ENCODE results near the gene NT5C.
"Not testable (repeated sequence)": the region's sequence is repeated elsewhere in the genome, so short reads cannot be mapped to it uniquely, and the experiment has no call there.

Gene NT5C

DNA sequence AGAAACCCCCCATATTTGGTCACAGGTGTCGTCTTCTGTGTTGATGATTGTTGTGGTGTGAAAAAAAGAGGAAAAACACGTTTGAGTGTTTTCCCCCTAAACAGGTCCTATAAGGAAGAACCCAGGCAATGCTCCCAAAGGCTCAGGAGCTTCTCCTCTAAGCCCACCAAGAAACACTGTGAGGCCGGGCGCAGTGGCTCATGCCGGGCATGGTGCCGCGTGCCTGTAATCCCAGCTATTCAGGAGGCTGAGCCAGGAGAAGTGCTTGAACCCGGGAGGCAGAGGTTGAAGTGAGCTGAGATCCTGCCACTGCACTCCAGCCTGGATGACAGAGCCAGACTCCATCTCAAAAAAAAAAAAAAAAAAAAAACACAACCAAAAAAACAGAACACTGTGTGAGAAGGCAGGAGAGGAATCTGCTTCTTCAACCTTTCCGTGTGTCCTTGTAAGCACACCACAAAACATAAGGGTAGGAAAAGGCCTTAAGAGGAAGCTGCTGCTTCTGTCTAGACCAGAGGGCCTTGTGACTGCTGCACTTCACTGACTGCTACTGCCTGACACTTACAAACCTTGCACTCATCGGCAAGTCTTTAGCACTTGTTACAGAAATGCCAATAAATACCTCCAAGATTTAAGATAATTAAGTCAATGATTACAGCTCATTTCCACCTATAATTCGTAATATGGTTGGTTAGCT lies 13.4 kb upstream of the NT5C start:
- FAIRE-seq (no peak), DNase-seq (ENCODE audit: low spot score) (no peak)

DNA sequence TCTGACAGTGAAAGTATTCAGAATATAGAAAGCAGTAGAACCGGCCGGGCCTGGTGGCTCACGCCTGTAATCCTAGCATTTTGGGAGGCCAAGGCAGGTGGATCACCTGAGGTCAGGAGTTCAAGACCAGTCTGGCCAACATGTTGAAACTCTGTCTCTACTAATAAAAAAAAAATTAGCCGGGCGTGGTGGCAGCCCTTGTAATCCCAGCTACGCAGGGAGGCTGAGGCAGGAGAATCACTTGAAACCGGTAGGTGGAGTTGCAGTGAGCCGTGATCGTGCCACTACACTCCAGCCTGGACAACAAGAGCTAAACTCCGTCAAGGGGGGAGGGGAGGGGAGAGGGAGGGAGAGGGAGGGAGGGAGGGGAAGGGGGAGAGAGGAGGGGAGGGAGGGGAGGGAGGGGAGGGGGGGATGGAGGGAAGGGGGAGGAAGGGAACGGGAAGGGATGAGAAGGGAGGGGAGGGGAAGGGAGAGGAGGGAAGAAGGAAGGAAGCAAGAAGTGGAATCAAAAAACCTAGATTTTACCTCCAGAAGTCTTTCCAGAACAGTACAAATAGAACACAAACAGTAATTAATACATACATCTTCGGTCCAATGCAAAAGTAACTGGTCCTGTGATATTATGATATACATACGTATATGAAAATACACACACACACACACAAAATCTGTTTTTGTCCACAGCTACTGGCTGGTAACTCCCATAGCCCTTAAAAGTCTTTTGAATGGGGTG lies 10.9 kb upstream of the NT5C start:
- no peak for FAIRE-seq

DNA sequence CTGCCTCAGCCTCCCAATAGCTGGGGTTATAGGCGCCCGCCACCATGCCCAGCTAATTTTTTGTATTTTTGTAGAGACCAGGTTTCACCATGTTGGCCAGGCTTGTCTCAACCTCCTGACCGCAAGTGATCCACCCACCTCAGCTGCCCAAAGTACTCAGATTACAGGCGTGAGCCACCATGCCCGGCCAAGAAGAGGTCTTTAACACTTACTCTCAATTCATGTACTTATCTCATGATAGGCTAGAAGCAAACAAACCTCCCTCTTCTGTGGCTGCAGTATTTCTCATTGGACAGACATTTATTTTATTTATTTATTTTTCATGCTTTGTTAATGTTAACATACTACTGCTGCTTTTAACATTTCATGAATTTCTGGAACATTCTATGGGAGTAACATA lies 7.0 kb upstream of the NT5C start:
- no peak for FAIRE-seq
- DNase-seq (ENCODE audit: low spot score) = no peak

More for the DNA sequence above, 10.9 kb upstream of the NT5C start:
- no peak for DNase-seq (ENCODE audit: low spot score)

DNA sequence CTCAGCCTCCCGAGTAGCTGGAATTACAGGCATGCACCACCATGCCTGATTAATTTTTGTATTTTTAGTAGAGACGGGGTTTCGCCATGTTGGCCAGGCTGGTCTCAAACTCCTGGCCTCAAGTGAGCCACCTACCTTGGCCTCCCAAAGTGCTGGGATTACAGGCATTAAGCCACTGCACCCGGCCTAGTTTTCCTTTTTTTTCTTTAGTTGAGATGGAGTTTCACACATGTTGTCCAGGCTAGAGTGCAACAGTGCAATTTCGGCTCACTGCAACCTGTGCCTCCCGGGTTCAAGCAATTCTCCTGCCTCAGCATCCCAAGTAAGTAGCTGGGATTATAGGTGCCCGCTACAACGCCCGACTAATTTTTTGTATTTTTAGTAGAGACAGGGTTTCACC lies 6.2 kb upstream of the NT5C start:
- FAIRE-seq = not testable (repeated sequence)

DNA sequence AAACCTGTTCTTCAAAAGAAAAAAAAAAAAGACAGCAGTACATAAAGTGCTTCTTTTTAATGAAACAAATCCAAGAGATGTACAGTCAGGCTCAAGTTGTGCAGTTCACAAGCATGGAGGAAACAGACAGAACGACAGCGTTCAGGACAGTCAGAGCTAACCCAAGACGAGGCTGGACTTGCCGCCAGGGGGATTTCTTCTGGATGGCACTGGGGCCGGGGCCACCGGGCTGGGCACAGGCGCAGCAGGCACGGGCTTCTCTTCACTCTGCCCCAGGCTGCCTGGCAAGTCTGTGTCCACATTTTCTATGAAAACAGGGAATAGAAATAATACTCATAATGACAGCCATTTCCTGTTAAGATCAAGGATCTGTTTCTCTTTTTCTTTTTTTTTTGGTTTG lies 4.4 kb upstream of the NT5C start:
- DNase-seq (ENCODE audit: low spot score) = no peak
- no peak for FAIRE-seq

More for the DNA sequence above, 6.2 kb upstream of the NT5C start:
- not testable (repeated sequence) for DNase-seq (ENCODE audit: low spot score)

DNA sequence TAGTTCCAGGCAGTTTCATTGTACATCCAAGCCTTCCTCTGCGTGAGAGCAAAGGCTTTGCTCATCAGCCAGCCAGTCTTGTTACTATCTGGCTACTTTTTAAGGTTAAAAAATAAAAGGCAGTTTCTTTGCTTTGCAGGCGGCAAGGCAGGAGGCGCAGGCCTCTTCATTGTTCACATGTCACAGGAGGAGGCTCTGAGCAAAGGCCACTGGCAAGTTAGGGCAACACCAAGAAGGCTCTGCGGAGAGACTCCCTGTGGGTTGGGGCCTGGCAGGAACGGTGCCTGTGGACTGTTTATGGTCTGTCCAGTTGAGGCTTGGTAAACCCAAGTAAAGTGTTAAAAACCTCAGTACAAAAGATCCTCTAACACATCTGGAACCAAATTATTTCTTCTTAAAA lies 3.9 kb upstream of the NT5C start:
- FAIRE-seq (no peak), DNase-seq (ENCODE audit: low spot score) (no peak)

DNA sequence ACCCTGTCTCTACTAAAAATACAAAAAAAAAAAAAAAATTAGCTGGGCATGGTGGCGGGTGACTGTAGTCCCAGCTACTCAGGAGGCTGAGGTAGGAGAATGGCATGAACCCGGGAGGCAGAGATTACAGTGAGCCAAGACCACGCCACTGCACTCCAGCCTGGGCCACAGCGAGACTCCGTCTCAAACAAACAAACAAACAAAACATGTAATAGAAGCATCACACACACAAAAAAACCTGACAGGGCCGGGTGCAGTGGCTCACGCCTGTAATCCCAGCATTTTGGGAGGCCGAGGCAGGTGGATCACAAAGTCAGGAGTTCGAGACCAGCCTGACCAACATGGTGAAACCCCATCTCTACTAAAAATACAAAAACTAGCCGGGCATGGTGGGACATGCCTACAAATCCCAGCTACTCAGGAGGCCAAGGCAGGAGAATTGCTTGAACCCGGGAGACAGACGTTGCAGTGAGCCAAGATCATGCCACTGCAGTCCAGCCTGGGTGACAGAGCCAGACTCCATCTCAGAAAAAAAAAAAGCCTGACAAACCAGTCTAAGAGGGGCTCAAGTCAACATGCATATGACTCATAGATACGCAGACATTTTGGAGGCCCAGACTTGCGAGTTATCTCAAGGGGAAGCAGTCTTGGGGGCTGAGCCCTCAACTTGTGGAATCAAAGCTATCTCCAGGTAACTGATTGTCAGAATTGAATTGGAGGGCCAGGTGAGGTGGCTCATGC lies 2.2 kb upstream of the NT5C start:
- not testable (repeated sequence) for FAIRE-seq

DNA sequence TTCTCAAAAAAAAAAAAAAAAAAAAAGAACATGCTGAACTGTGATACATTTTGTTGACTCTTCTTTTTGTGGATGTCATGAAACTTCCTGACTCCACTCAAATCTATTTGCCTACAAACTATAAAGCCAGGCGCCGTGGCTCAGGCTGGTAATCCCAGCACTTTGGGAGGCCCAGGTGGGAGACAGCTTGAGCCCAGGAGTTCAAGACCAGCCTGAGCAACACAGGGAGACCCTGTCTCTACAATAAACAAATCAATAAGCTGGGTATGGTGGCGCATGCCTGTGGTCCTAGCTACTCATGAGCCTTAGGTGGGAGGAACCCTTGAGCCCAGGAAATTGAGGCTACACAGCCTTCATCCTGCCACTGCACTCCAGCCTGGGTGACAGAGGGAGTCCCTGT lies 1.5 kb upstream of the NT5C start:
- DNase-seq (ENCODE audit: low spot score) (no peak), FAIRE-seq (no peak)

More for the DNA sequence above, 2.2 kb upstream of the NT5C start:
- not testable (repeated sequence) for DNase-seq (ENCODE audit: low spot score)

DNA sequence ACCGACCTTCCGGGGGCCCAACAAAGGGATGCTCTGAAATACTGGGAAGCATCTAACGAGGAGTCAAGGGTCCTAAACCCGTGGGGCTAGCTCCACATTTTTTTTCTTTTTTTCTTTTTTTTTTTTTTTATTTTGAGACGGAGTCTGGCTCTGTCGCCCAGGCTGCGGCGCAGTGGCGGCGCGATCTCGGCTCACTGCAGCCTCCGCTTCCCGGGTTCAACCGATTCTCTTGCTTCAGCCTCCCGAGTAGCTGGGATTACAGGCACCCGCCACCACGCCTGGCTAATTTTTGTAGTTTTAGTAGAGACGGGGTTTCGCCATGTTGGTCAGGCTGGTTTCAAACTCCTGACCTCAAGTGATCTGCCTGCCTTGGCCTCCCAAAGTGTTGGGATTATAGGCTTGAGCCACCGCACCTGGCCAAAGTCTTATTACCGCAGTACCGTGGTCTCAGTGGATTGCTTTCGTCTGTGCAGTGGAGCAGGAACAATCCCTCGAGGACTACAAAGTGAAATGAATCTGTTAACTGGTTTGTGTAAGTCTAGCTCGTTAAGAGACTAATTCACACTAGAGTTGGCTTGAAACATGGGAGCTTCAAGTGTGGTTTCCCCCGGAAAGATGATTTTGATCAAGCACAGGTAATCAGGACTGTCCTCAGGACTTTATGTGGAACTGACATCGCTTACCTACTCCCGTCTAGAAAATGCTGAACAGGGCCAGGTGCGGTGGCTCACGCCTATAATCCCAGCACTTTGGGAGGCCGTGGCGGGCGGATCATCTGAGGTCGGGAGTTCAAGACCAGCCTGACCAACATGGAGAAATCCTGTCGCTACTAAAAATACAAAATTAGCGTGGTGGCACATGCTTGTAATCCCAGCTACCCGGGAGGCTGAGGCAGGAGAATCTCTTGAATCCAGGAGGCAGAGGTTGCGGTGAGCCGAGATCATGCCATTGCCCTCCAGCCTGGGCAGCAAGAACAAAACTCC lies 767 bp upstream of the NT5C start:
- DNase-seq (ENCODE audit: low spot score); FAIRE-seq: not testable (repeated sequence)

DNA sequence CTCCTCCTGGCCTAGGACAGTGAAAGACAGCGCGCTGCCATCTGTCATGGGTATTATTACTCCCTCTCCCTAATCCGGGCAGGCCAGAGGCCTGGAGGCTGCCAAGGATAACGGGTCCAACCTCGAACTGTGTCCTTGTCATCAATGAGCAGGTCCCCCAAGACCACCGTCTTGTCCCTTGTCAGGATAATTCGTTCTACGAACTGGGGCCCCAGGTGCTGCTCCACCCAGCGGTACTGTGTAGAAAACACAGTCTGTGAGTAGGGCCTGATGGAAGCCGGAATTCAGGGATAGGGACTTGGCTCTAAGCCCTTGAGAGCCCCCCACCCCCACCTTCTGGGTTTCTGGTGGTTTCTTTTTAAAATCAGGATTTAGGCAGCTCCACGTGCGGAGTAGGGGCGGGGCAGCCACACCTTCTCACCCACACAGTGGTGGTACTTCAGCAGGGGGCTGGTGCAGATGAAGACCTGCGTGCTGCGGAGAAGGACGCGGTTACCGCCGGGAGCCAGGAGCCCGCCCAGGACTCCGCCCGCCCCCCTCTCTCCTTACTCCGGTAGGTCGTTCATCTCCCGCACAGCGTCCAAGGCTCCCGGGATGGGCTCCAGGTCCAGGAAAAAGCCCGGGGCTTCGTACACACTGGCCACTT lies 787 bp downstream of the NT5C start:
- DNase-seq (ENCODE audit: low spot score) = peak; percentile 79
- peak; percentile 17 for FAIRE-seq

DNA sequence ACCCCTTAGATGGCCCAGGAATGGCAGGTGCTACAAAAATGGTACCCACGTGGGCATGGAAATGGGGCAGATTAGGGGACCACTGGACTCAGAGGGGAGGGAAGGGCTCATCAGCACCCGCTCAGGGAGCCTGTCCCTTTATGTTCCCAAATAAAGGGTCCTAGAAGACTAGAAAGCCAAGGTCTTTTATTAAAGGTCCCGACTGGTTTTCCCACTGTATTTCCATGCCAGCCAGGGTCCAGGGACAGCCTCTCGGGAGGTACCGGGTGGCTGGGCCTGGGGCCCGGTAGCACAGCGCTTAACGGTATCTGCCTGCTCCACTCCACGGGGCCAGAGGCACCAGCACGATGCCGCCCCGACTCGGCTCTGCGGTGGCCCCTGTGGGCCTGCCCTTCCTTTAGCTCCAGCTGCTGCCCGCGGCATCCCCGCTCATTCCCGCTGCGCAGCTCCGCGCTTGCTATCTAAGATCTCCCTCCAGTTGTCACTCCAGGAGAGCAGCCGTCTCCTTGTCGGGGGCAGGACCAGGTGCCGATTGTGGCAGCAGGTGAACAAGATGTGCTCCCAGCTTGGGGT lies 1.4 kb downstream of the NT5C start:
- no peak for FAIRE-seq

DNA sequence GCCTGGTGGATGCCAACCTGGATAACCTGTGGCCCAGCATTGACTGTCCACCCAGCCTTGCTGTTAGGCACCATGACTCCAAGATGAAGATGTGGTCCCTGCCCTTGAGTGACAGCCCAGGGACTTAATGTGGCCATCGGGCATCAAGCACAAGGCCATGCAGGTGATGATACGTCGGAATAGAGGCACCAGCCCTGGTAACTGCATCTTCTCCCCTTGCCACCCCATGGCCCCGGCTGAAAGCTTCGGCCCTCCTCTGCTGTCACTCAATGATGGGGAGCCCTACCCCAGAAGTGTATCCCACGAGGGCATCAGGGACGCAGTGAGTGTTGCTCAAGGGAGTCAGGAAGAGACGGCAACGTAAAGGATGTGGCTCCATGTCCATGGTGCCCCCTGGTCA lies 2.0 kb downstream of the NT5C start:
- FAIRE-seq (no peak), DNase-seq (ENCODE audit: low spot score) (no peak)

More for the DNA sequence above, 1.4 kb downstream of the NT5C start:
- DNase-seq (ENCODE audit: low spot score) = no peak

DNA sequence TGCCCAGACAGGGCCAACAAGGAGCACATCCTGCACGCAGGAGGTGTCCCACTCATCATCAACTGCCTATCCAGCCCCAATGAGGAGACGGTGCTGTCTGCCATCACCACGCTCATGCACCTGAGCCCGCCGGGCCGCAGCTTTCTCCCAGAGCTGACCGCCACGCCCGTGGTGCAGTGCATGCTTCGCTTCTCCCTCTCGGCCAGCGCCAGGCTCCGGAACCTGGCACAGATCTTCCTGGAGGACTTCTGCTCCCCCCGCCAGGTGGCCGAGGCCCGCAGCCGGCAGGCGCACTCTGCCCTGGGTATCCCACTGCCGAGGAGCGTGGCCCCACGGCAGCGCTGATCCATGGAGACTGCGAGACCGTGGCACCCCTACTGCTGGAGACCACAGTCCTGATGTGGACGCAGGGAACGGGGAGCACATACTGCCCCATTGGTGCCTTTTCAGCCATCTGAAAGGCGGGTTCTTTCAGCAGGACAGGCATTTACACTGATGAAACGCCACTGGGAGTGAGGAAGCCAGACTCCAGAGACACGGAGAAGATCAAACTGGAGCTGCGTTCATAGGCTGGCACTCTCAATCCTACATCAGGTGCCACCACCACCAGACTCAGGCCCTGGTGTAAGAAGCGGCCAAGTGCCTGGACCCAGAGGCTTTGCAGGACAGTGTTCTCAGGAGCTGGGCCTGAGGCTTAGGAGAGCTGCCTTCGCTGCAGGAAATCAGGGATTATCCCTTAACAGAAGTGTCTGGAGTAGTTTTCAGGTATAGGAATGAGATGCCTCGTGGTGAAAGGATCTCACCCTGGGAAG lies 2.6 kb downstream of the NT5C start:
- DNase-seq (ENCODE audit: low spot score) (no peak), FAIRE-seq (no peak)

DNA sequence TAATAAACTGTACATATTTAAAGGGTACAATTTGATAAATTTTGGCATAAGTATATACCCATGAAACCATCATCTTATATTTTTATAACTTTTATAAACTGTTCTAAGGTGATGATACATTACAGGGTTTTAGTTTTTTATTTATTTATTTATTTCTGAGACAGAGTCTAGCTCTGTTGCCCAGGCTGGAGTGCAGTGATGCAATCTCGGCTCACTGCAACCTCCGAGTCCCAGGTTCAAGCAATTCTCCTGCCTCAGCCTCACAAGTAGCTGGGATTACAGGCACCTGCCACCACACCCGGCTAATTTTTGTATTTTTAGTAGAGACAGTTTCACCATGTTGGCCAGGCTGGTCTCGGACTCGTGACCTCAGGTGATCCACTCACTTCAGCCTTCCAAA lies 3.6 kb downstream of the NT5C start:
- not testable (repeated sequence) for FAIRE-seq; DNase-seq (ENCODE audit: low spot score)

DNA sequence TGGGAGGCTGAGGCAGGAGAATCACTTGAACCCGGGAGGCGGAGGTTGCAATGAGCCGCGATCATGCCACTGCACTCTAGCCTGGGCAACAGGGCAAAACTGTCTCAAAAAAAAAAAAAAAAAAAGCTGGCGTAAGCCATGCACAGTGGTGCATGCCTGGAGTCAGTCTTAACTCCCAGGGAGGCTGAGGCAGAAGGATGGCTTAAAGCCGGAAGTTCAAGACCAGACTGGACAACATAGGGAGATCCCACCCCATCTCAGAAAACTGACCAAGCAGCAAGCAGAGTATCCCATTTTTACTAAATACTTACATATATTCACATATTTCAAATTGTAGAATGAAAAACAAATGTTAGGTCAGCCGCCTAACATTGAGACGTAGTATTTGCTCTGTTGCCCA lies 4.6 kb downstream of the NT5C start:
- FAIRE-seq = no peak

DNA sequence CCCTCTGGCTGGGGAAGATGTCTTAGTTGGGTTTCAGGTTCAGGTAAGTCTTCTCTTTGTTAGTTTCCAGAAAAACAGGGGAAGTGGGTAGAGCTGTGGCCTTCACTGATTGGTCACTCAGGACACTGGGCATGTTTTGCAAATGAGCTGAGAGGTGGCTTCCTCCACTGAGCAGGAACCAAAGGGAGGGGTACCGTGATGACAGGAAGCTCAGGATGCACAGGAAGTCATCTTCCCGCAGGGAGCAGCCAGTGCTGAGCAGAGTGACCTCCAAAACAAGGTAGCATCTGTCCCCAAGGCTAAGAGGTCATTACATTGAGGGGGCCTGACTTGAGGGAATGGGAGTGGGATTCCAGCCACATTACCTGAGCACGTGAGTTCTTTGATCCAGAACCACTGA lies 5.6 kb downstream of the NT5C start:
- DNase-seq (ENCODE audit: low spot score) (no peak), FAIRE-seq (peak; percentile 63)

More for the DNA sequence above, 4.6 kb downstream of the NT5C start:
- no peak for DNase-seq (ENCODE audit: low spot score)

DNA sequence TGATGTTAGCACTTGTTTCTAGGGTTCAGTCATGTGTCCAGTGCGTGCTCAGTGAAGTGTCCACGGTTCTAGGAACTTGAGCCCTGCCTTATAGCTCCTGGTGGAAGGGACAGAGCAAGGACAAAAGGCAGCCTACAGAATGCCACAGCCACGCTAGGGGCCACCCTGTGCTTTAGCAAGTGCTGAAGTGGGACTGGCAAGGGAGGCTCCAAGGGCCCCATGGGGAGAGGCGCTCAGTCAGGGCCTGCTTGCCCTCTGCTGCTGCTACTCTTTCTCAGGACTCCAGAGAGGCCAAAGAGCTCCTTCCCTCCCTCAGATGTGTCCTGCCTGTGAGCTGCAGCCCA lies 6.8 kb downstream of the NT5C start:
- no peak for FAIRE-seq

DNA sequence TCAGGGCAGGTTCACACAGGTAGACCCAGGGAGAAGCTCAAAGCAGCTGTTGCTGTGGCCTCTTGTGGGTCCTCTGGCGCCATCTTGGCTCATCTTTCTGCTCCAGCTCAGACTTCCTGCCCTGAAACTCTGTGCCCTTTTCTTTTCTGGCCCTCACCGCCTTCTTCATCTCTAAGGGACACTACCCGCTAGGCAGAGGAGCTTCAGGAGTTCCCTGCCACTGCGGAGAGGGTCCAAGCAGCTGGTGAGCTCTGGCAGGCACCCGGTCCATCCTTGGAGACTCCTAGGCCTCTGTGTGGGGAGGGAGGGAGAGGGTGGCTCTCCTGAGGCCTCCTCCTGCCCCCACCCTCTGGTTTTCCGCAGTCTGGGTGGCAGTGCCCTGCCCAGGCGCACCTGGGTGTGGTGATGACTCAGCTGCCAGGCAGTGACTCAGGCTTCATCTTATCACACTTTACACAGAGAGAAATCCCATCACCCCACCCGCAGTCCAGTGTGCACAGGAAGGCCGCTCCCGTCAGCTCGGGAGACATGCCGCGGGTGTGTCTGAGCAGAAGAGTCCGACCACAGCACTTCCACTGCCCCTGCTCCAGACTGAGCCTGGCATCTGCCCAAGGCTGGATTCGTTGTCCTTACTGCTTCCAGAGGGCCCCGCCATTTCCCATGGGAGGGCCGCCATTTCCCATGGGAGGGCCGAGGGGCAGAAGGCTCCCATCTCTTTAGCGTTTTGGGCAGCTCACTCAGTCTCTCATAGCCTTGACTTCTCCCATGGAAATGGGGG lies 7.3 kb downstream of the NT5C start:
- FAIRE-seq (peak; percentile 96), DNase-seq (ENCODE audit: low spot score) (peak; percentile 99)

More for the DNA sequence above, 6.8 kb downstream of the NT5C start:
- DNase-seq (ENCODE audit: low spot score) = no peak
